ENCODE data around the gene DLG2.

DLG2 gene

DNA sequence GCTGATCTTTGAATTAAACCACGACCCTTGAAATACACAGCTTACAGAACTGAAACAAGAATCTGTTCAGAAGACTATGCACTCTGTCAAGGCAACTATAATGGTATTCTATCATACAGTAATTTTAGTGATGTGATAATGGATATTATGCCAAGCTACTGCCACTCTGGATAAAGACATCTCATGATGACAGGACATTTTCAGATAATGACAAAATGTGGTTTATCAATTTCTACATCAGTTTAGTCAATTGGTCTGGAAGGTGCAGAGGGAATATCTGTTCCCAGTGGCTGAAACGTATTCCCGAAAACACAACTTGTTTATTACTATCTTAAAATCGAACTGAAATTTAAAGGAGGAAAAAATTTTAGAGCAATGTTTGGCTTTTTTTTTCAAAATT is 1331.3 kb downstream of the DLG2 start:
- DNase-seq = no peak

DNA sequence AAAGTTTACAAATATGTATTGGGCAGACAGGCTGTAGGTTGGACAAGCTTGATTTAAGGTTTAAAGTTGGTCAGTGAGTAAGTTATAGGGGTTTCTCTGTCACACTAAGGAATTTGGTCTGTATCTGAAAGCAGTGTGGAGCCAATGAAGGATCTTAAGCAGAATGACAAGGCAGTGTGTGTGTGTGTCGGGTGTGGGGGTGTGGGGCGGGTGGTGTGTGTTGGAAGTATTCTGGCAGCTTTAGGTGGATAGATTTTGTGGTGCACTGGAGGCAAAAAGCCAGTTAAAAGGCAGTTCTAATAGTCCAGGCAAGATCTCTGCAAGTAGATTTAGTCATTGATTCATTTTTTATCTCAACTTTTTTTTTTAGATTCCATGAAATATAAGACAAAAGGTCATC is 1334.2 kb downstream of the DLG2 start:
- no peak for DNase-seq

GRCh38 chr11:84292006-84292405 is 1335.1 kb downstream of the DLG2 start:
- no peak for DNase-seq

GRCh38 chr11:84290647-84291046 is 1336.5 kb downstream of the DLG2 start:
- no peak for DNase-seq

DNA sequence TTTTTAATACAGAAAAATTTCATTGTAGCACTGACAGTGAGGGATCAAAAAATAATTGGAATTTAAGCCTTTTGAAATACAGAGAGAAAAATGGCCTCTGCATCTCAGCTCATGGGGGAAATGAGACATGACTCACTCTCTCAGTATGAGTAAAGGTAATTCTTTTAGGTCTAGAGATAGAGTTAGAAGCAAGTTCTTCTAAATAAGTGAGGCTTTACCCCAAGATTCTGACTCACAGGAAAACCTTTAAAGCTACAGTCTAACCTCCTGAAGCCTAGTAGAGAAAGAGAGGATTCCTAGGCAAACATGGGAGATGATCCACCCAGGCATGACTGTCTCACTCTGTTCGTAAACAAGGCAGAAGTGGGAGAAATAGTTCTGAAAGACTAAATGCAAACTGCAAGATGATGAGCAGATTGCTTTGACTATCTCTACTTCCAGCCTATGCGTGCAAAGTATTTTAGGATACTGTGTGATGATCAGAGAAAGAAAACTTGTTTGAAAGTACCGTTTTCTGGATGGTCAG is 1337.7 kb downstream of the DLG2 start:
- no peak for DNase-seq

GRCh38 chr11:84273541-84273940 is 1353.6 kb downstream of the DLG2 start:
- no peak for DNase-seq

GRCh38 chr11:84270466-84270865 is 1356.7 kb downstream of the DLG2 start:
- DNase-seq = no peak

- DNase-seq = no peak
Measured at GRCh38 chr11:84264066-84264465, 1363.1 kb downstream of the DLG2 start.

DNA sequence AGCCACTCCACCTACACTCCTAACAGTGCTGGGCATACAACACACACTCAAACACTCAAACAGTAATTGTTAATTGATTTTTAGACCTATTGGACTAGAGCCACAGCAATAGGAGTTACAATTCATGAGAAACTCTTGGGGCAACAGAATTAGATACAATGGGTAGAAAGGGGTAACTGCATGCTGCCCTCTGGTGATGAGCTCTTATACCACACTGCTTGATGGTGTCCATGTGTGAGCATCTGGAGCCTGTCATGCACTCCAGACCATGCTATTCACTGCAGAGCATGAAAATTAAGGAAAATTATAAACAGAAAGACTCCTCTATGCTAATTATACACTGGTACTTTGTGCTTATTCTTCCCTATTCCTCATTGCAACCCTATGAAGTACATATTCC is 1365.4 kb downstream of the DLG2 start:
- DNase-seq = no peak

DNA sequence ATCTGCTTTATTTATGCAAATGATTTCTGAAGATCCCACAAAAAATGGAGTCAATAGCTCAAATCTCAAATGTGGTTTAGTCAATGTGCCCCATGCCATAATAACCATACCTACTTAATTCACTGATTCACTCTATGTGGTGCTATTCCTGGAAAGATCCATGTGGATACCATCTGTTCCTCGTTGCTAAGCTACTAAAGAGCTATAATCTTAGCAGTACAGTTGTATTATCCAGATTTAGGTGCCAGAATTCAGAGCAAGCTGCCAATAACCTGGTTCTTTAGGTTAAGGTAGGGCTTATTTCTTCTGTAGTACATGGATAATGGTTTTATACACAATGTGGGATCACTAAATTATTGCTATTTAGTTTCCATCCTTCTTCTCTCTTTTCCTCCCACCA is 1366.3 kb downstream of the DLG2 start:
- DNase-seq = no peak

DNA sequence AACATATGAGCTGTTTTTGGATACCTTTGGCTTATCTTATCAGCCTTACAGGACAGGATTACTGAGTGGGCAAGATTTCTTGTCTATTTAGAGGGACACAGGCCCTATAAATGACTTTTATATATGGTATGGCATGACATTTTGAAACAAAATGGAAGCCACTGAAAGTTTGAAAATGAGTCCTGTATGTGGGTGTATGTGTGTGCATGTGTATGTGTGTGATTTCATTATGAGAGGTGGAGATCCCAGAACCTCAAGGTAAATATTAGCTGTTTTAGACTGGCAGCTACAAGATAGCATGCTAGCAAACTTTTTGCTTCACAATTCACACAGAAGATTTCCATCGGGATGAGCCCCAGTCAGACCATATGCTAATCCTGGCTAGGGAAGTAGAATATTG is 1370.5 kb downstream of the DLG2 start:
- no peak for DNase-seq

- DNase-seq = no peak
Measured at GRCh38 chr11:84255483-84255882, 1371.7 kb downstream of the DLG2 start.

- no peak for DNase-seq
Measured at GRCh38 chr11:84250834-84251613, 1376.1 kb downstream of the DLG2 start.

- DNase-seq = no peak
Measured at GRCh38 chr11:84249344-84250135, 1377.6 kb downstream of the DLG2 start.

GRCh38 chr11:84247926-84248325 is 1379.2 kb downstream of the DLG2 start:
- DNase-seq = no peak

- DNase-seq = no peak
Measured at GRCh38 chr11:84247129-84247528, 1380.0 kb downstream of the DLG2 start.

GRCh38 chr11:84243629-84244263 is 1383.4 kb downstream of the DLG2 start:
- no peak for DNase-seq

DNA sequence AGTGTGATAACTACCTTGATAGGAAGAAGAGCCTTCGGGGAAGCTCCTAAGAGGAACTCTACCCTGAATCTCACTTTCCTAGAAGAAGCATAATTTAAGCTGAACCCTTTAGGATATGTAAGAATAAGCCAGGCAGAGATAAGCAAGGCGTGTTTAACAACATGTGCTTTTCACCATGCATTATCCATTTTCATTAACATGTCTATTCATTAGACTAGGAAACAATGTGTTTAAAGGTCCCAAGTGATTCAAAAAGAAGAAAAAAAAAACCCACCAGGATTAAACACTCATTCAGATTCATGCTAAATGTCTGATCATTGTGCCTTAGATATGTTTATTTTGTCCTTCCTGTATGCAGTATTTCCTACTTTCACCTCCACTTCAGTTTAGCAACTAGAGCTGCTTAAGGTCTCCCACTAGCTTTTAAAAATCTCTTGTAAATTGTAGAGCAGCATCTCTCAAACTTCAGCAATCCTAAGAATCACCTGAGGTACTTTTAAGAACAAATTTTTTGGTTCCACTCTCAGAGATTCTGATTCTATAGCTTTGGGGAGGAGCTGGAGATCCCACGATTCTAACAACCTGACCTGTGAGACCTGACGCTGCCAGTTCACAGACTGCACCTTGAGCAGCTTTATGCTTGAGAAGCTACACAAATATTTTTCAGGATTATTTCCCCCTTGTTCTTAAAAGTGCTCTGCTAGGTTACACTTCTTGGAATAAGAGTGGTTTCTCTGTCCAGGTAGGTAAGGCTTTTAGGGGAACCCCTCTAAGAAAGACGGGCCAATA is 1385.6 kb downstream of the DLG2 start:
- DNase-seq = no peak

- DNase-seq = no peak
Measured at GRCh38 chr11:84240847-84241246, 1386.3 kb downstream of the DLG2 start.

- no peak for DNase-seq
Measured at GRCh38 chr11:84236436-84236835, 1390.7 kb downstream of the DLG2 start.

- DNase-seq = no peak
Measured at GRCh38 chr11:84234462-84235202, 1392.5 kb downstream of the DLG2 start.

DNA sequence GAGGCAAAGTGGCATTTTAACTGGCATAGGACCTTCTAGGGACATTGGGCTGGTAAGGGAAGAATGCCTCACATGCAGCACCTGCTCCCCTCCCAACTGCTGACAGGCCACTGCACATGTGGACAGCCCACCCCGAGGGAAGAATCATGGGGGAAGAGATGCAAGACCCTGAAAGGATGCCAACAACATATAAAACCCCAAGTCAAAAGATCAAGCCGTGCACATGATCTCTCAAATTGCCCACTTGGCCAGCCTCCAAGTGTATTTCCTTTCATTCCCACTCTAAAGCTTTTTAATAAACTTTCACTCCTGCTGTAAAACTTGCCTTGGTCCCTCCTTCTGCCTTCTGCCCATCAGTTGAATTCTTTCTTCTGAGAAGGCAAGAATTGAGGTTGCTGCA is 1393.1 kb downstream of the DLG2 start:
- DNase-seq = no peak

Data from NK-92 treated with Interleukin-12 subunit alpha and Interleukin-12 subunit beta, amount 100 ng/mL, for 24 hours (cell line).